ENCODE data around the gene SBNO1. TPM values are rescaled to one million over a fixed set of nuclear protein-coding genes. Genes with fewer than 3 reads are reported as not detected.
"Not testable (repeated sequence)": the region's sequence is repeated elsewhere in the genome, so short reads cannot be mapped to it uniquely, and the experiment has no call there.

The SBNO1 gene
- total RNA-seq, 2 donors from 2014 or later, result 58.4 to 88.6 TPM

DNA sequence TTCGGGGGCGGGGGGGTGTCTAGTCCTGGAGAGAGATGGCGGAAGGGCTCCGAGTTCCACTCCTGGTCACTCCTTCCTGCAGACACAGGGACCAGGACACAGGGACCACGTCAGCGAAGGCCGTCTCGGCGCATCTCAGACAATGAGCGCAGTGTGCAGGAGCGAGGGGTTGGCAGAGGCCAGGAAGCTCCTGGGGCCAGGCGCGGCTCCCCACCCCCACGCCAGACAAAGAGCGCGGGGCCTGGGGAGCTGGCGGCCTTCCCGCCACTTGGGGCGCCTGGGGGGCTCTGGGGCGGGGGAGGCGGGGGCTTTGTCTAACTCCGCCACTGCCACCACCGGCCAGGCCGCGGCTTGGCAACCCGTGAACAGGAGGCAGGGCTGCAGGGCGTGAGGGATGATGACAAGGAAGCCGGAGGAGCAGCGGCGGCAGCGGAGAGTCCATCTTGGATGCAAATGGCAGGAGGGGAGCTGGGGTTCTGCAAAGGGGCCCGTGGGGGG, 95.2 kb downstream of the SBNO1 start:
- Mint-ChIP-seq H3K9me3 (no peaks in the 10 kb centered on the region), H3K27ac (peak overlapping the region; percentile 82 to 89), H3K36me3 (peaks cover 0 to 8% of the 10 kb centered on the region in 2 donors)
- ATAC-seq (peak; percentile 19 to 26), DNase-seq (ENCODE audit: low spot score in 2 of 2) (peak in 1 of 2 donors; percentile 47)

DNA sequence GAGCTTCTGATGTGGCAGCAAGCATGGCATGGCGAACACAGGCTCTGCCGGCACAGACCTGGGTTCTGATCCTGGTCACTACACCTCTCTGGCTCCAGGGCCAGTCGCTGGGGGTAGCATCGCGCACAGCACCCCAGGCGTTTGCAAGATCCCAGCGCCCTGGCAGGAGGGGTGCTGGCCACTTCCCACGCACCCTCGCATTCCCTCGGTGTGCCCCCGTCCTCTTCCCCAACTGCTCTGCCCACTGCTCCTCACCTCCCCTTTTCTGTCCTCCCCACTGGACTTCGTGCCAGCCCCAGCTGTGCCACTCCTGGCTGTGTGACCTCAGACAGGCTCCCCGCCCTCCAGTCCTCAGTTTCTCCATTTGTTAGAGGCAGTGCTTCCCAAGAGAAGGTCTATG, 95.8 kb downstream of the SBNO1 start:
- ATAC-seq (no peak), DNase-seq (ENCODE audit: low spot score in 2 of 2) (peak in 1 of 2 donors; percentile 55)
- Mint-ChIP-seq H3K36me3 (peaks cover 0 to 10% of the 10 kb centered on the region in 2 donors), H3K9me3 (no peaks in the 10 kb centered on the region), H3K27ac (peak overlapping the region in 1 of 2 donors; percentile 89)

DNA sequence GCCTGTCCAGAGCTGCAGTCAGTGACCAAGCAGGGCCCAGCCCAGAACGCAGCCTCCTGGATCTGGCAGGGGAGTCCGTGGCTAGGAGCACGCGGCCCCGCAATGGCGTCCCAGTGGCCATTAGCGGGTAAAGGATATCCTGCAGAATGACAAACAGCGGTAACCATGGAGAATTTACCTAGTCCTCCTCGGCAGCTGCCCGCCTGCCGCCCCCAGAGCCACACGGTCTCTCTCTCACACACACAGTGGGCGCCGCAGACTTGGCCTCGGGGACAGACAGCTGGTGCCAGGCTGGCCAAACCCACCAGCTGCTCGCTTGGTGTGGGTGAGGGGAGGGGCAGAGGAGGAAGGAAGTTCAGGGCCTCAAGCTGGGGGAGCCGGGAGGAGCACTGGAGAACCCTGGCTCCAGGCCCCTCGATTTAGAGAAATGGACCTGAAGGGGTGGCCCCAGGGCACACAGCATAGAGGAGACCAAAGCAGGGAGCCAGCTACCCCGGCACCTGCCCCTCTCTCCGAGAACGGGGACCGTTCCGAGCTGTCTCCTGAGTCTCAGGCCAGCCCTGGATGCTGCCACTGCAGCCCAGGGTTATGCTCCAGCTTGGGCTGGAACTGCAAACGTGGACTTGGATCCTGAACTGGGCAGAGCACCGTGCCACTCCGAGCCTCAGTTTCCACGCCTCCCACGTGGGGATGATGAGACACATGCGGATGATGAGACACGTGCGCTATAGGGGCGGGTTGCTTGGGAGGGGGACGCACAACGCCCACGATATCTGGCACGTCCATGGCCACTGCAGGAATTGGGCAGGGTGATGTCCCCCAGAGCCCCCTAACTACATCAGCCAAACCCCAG, 96.4 kb downstream of the SBNO1 start:
- DNase-seq (ENCODE audit: low spot score in 2 of 2) (peak in 1 of 2 donors; percentile 50), ATAC-seq (no peak)
- H3K9me3 Mint-ChIP-seq, result no peaks in the 10 kb centered on the region
- peak overlapping the region in 1 of 2 donors; percentile 29 for H3K27ac Mint-ChIP-seq
- H3K36me3 Mint-ChIP-seq, result peaks cover 0 to 10% of the 10 kb centered on the region in 2 donors

DNA sequence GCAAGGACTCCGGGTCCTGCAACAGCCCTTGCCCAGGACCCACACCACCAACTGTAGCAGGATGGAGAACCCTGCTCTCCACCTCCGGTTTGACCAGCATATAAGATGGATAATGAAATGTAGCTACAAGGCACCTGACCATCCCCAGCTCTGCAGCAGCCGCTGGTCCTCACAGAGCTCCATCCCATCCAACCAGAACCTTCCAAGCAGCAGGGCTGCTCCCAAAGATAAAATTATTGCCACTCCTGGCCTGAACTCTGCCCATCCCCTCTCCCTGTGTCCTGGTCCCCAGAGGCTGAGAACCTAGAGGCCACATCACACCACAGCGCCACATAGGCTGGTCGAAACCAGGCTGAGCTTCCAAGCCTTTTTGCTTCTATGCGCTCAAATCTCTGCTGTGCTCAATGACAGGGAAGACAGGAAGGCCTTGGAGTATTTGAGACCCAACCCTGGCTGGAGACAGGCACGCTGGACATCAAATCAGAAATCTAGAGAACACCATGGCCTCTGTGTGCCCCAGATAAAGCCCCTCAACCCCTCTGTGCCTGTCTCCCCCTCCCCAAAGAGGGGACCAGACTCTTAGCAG, 97.2 kb downstream of the SBNO1 start:
- ATAC-seq, result no peak
- Mint-ChIP-seq H3K9me3 (no peaks in the 10 kb centered on the region), H3K27ac (peak overlapping the region in 1 of 2 donors; percentile 82), H3K36me3 (peaks cover 0 to 10% of the 10 kb centered on the region in 2 donors)
- DNase-seq (ENCODE audit: low spot score in 2 of 2), result peak in 1 of 2 donors; percentile 37

DNA sequence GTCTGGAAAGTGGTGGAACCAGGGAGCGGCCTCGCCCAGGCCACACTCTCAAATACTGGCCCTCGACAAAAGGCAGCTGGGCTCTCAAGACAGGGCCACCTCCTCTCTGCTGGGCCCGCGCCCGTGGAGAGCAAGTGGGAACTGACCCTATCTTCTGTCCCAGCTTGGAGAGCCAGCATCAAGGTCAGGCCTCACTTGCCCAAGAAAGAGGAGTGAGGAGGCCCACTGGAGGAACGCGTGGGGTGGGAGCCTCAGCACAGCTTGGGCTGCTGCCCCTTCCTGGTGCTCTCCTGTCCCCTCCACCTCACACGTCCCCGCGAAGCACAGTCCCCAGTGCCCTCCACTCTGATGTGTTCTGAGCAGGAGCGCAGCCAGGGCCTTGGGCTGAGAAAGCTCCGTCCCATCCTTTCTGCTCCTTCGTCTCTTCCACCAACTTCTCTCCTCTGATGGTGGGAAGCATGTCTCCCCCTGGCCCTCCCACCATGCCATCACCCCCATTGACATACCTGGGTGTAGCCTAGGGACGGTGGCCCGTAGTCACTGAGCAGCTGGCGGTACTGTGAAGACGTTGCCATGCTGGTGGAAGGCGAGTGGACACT, 97.9 kb downstream of the SBNO1 start:
- ATAC-seq, result no peak
- Mint-ChIP-seq H3K36me3 (peaks cover 0 to 10% of the 10 kb centered on the region in 2 donors), H3K27ac (peak overlapping the region in 1 of 2 donors; percentile 82), H3K9me3 (no peaks in the 10 kb centered on the region)
- no peak for DNase-seq (ENCODE audit: low spot score in 2 of 2)

DNA sequence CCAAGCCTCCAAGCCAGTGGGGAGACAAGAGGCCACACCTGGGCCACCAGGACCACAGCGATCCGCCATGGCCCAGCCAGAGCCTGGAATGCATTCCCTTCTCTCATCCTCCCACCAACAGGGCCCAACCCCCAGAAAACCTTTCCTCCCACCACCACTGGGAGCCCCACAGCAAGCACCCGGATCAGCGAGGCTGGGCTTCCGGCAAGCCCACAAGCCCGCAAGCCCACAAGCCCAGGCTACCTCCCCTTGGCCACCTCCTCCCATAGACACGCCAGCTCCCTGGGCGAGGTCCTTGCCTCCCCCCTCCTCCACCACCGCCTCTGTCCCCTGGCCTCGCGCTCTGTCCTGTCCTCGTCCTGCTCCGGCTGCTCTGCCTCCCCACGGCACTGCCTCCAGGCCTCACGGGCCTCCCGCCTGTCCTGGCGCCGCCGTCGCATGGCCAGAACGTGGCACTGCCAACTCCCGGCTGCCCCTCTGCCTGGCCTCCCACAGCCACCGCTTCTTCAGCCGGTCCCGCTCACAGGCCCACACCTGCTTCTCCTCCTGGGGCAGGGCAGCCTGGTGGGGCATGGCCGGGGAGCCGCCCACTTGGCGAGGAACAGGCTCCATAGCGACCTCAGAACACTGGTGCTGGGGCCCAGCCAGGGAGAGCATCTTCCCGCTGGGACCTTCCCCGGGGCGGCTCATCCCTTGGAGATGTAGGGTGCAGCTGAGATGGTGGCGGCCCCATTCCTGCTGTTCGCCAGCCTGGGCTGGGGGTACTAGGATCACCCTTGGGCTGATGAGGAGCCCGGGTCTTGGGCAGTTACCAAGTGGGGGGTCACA, 98.6 kb downstream of the SBNO1 start:
- Mint-ChIP-seq H3K9me3 (no peaks in the 10 kb centered on the region), H3K27ac (peak overlapping the region in 1 of 2 donors; percentile 55), H3K36me3 (peaks cover 0 to 10% of the 10 kb centered on the region in 2 donors)
- ATAC-seq (no peak), DNase-seq (ENCODE audit: low spot score in 2 of 2) (no peak)

DNA sequence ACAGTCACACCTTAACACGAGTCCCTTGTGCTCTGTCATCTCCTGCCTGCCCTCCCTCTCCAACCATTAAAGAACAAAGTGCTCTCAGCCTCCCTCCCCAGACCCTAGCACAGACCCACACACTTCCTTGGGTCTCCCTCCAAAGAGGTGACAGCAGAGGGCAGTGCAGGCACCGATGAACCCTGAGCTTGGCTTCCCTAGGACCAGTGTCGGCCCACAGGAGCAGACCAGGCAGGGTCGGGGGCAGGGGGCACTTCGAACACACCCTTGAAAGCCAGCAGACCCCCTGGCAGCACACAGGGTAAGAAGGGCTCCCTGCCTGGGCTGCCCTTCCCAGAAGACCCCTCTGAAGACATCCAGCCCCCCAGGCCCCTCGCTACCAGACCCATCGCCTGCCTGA, 100.0 kb downstream of the SBNO1 start:
- Mint-ChIP-seq H3K9me3 (no peaks in the 10 kb centered on the region), H3K27ac (peak overlapping the region in 1 of 2 donors; percentile 73), H3K36me3 (peaks cover 0 to 14% of the 10 kb centered on the region in 2 donors)
- peak in 1 of 2 donors; percentile 53 for ATAC-seq
- peak in 1 of 2 donors; percentile 19 for DNase-seq (ENCODE audit: low spot score in 2 of 2)

DNA sequence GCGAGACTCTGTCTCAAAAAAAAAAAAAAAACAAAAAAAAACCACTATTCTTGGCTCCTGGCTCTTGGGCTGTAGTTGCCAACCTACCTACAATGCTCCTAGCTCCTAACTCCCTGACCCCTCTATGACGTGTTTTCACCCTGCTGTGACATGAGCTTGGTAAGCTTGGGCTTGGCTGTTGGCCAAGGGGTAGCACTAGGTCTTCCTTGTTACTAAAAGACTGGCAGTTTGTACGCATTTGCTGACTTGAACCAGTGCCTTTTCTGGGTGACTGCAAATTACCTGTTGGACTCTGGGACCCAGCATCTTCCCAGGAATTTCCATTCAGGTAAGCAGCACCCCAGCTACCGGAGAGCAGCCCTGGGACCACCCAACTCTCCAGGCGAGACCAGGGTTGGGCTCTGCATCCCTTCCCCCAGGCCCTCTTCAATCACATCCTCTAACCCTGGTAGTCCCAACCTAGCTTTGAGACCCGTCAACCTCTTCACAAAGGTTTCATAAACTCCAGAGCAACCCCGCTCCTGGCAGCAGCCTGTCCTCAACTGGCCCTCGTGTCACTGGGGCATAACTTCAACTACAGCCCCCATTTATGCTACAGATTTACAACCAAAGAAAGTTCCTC, 101.3 kb downstream of the SBNO1 start:
- Mint-ChIP-seq H3K36me3 (peaks cover 0 to 15% of the 10 kb centered on the region in 2 donors), H3K9me3 (no peaks in the 10 kb centered on the region), H3K27ac (peak overlapping the region in 1 of 2 donors; percentile 87)
- ATAC-seq, result no peak
- DNase-seq (ENCODE audit: low spot score in 2 of 2), result no peak

DNA sequence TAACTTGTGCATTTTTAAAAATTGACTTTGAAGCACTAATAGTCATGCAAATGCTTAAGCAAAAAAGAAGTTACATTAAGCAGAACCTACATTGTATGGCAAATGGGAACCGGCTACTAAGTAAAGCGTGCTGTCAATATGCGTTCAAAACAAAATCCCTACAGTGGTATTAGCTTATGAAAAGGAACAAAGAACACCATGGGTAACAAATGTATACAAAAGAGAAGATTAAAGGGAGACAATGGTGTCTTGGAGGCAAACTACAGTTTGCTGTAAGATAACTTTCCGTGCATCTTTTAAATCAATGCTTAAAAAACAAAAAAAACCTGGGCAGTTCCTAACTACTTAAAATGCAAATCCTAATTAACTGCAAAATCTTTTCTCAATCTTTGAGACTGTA, 103.5 kb downstream of the SBNO1 start:
- Mint-ChIP-seq H3K36me3 (peaks cover 0 to 15% of the 10 kb centered on the region in 2 donors), H3K27ac (no peak overlapping the region), H3K9me3 (no peaks in the 10 kb centered on the region)
- no peak for DNase-seq (ENCODE audit: low spot score in 2 of 2)
- ATAC-seq, result no peak

DNA sequence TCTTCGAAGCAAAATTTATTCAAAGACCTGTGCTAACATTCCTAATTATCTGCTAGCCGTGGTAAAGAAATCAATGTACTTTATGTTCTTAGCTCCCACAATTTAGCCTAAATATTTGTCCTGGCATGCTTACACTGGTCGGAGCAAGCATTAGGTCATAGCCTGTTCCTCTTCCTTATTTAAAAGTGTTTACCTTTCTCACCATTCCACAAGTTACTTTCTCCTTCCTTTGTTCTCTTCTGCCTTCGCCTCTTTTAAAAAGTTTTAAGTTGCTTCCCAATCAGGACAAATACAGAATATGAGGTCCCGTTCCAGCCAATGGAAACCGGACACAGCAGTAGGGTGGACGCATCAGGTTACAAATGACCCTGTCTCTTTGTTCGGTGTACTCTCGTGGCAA, 104.6 kb downstream of the SBNO1 start:
- H3K36me3 Mint-ChIP-seq, result peaks cover 0 to 15% of the 10 kb centered on the region in 2 donors
- no peaks in the 10 kb centered on the region for H3K9me3 Mint-ChIP-seq
- ATAC-seq, result no peak
- H3K27ac Mint-ChIP-seq, result no peak overlapping the region
- DNase-seq (ENCODE audit: low spot score in 2 of 2), result no peak

DNA sequence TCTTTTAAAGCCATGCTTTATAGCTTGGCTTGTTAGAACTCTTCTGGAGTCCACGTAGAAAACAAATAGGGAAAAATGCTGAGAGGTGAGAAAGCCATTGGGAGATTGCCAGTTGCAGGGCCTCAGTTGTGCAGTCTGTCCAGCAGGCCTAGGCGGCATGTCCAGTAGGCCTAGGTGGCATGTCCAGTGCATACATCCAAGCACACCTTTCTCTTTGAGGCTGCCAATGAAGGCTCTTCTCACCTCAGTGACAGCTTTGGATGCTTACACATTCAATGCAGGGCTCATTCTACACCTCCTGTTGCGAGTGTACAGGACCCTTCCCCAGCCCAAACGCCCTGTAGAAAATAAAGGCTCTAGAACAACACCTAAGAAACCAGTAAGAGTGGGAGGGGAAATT, 106.1 kb downstream of the SBNO1 start:
- Mint-ChIP-seq H3K27ac (peak overlapping the region in 1 of 2 donors; percentile 39), H3K9me3 (no peaks in the 10 kb centered on the region), H3K36me3 (peaks cover 0 to 14% of the 10 kb centered on the region in 2 donors)
- ATAC-seq, result no peak
- no peak for DNase-seq (ENCODE audit: low spot score in 2 of 2)

DNA sequence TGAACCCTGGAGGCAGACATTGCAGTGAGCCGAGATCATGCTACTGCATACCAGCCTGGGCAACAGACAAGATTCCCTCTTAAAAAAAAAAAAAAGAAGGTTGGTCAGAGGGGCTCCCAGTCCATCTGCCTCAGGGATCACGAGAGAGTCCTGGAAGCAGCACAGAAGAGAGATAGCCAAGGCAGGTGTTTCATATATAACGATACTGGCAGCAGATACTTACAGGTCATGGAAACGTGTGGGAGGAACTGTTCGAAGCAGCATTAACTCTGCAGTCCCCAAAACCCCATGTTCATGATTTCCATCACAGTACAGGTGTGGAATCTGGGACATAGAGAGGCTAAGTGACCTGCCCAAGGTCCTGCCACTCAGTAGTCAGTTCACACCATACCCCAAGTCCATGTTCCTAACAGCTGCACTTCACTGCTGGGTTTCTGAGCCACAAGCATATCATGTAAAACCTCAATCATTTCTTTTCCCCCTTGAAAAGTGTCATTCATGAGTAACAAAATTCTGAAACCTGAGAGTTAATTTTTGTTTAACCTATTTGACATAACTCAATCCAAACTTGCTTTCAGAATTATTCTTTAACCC, 109.7 kb downstream of the SBNO1 start:
- DNase-seq (ENCODE audit: low spot score in 2 of 2) (peak in 1 of 2 donors; percentile 26), ATAC-seq (peak; percentile 60 to 61)
- Mint-ChIP-seq H3K36me3 (peaks cover 0 to 17% of the 10 kb centered on the region in 2 donors), H3K9me3 (no peaks in the 10 kb centered on the region), H3K27ac (peak overlapping the region; percentile 53 to 84)

DNA sequence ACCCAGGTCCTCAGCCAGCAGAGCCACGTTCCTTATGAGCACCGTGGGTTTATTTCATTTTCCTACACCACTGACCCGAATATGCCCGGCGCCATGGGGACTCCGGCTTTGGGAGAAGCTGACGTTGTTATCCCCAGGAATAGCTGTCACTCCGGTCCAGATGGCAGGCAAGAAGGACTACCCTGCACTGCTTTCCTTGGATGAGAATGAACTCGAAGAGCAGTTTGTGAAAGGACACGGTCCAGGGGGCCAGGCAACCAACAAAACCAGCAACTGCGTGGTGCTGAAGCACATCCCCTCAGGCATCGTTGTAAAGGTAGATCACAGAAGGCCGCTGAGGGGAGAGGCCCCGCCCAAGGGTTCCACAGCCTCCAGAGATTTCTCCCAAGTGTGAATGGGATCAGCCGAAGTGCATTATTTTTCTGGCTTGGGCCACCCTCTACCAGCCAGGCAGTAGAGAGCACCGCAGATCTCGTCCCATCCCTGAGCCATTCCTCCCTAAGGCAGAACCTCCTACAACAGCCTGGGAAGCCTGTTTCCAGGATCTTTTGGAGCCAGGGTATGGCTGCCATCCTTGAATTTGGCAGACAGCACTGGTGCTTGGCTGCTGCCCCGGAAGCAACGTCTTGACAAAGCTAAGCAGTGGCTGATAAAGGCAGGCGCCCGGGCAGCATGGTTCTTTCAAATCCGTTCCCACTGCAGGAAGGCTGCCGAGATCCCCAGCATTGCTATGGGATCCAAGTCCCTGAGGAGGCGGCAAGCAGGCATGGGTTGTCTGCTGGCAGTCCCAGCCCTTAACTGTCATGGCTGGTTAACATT, 110.8 kb downstream of the SBNO1 start:
- ATAC-seq (no peak), DNase-seq (ENCODE audit: low spot score in 2 of 2) (peak in 1 of 2 donors; percentile 50)
- H3K36me3 Mint-ChIP-seq, result peaks cover 0 to 16% of the 10 kb centered on the region in 2 donors
- H3K27ac Mint-ChIP-seq, result peak overlapping the region; percentile 53 to 84
- no peaks in the 10 kb centered on the region for H3K9me3 Mint-ChIP-seq

DNA sequence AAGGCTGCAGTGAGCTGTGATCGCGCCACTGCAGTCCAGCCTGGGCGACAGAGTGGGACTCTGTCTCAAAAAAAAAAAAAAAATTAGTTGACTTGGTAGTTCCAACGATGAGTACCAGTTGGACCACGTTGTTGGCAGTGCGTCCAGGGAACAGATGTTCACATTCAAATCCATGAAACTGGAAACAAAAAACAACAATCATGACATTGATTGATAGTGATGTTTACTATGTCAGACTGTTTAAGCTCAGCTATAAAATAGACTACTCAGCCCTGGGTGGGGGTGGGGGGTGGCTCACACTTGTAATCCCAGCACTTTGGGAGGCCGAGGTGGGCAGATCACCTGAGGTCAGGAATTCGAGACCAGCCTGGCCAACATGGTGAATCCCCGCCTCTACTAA, 112.3 kb downstream of the SBNO1 start:
- H3K9me3 Mint-ChIP-seq; ATAC-seq; DNase-seq (ENCODE audit: low spot score in 2 of 2): not testable (repeated sequence)
- H3K36me3 Mint-ChIP-seq, result peaks cover 0 to 31% of the 10 kb centered on the region in 2 donors
- H3K27ac Mint-ChIP-seq, result peak overlapping the region in 1 of 2 donors; percentile 26
